Gastrocnemius medialis (tissue), 4 donors: ENCODE measurements around the gene OSBP2. TPM values are rescaled to one million over a fixed set of nuclear protein-coding genes. Genes with fewer than 3 reads are reported as not detected.

Experiments used
- ATAC-seq, 2 donors: fragments of 150-250 bp; one replicate each; pipeline ENCODE4 v1.9.1; 2016
- DNase-seq, 2 donors: peaks; one replicate each; pipeline ENCODE4 v3.0.0-alpha.2; 2019
- H3K27ac ChIP-seq, 4 donors: fragments of 200-600 bp; sonication (generic); 1 replicate in 1 of 4; 2 replicates in 3 of 4; pipeline ENCODE4 v1.5.1; 2016 to 2018; ENCODE audit warnings: mild to moderate bottlenecking in 2 of 4, moderate library complexity in 1 of 4
- H3K27me3 ChIP-seq, 3 donors: fragments of 200-600 bp; sonication (generic) in 2 of 3; 1 replicate in 1 of 3; 2 replicates in 2 of 3; pipeline versions ENCODE4 v1.5.1 to v1.6.0; 2016 to 2019; ENCODE audit warnings: mild to moderate bottlenecking in 1 of 3, moderate library complexity in 1 of 3
- H3K36me3 ChIP-seq, 2 donors: fragments of 200-600 bp; sonication (generic) in 1 of 2; one replicate each; pipeline ENCODE4 v1.5.1; 2017 to 2018
- H3K4me1 ChIP-seq, 2 donors: fragments of 200-600 bp; sonication (generic) in 1 of 2; one replicate each; pipeline ENCODE4 v1.5.1; 2016 to 2017; ENCODE audit warnings: mild to moderate bottlenecking in 2 of 2
- H3K4me3 ChIP-seq, 4 donors: fragments of 200-600 bp; sonication (generic) in 3 of 4; 1 replicate in 1 of 4; 2 replicates in 3 of 4; pipeline ENCODE4 v1.5.1; 2016 to 2019; ENCODE audit warnings: mild to moderate bottlenecking in 2 of 4
- H3K9me3 ChIP-seq, 3 donors: fragments of 200-600 bp; sonication (generic) in 2 of 3; 1 replicate in 1 of 3; 2 replicates in 2 of 3; pipeline ENCODE4 v1.5.1; 2016 to 2019
- CTCF ChIP-seq, 5 experiments: fragments of 450-650 bp in 3 of 5; fragments of 200-600 bp in 2 of 5; sonication (generic) in 2 of 5; IDR thresholded peaks in 4 of 5; conservative IDR thresholded peaks in 1 of 5; 1 replicate in 4 of 5; 2 replicates in 1 of 5; pipeline ENCODE4 v1.5.1; 2016 to 2019; ENCODE audit warnings: antibody characterized with exemption in 5 of 5, mild to moderate bottlenecking in 3 of 5, moderate library complexity in 3 of 5
- POLR2A ChIP-seq, 2 donors: fragments of 450-650 bp; IDR thresholded peaks; one replicate each; pipeline ENCODE4 v1.6.1; 2017; ENCODE audit warnings: antibody characterized with exemption in 2 of 2, mild to moderate bottlenecking in 2 of 2, moderate library complexity in 2 of 2
- in situ Hi-C, 4 donors: fragments of 200-750 bp; cut with MboI; loops; one replicate each; pipeline versions ENCODE4 v1.15.0 to v1.8.0; 2017; ENCODE audit warnings: low sequenced_read_pairs in 4 of 4
- intact Hi-C: fragments of 100-400 bp; cut with DNase I; formaldehyde crosslinking; loops from one replicate; pipeline ENCODE4 v1.15.1; 2023; ENCODE audit warnings: low total_unique reads
- total RNA-seq, 4 donors: library from RNA; depleted of rRNA; stranded (reverse); fragments of >200 nt; gene quantifications; one replicate each; pipeline versions ENCODE4 v1.1.0 to v1.2.3, GENCODE V29; 2016

OSBP2 gene
- total RNA-seq, 4 donors from 2014 or later, result 2.8 to 4.3 (median 3.0) TPM

DNA sequence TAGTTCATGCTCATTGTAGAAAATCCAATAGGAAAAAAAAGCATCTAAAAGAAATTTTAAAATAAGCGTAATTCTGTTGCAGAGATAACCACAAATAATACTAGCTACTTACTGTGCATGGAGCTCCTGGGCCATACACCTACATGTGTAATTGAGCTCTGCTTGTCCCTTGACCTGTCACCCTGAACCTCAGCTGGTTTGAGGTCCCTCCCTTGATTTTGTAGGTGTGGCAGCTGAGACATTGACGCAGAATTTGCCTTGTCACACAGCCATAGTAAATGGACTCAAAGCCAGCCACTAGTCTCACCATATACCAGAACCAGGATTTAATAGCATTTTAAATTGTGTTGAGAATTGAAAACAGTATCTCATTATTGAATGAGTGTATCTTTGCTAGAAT lies 138.6 kb downstream of the OSBP2 start:
- no peak for TF ChIP-seq CTCF (IDR thresholded peaks at IDR 0.05 in 4 of 5, conservative IDR thresholded peaks at IDR 0.05 in 1 of 5)
- Histone ChIP-seq H3K36me3 (no peaks in the 10 kb centered on the region), H3K4me3 (no peak overlapping the region), H3K27me3 (no peaks in the 10 kb centered on the region), H3K27ac (no peak overlapping the region), H3K9me3 (peaks cover 0 to 8% (median 0%) of the 10 kb centered on the region in 3 donors), H3K4me1 (no peaks in the 10 kb centered on the region)
- ATAC-seq (no peak), DNase-seq (no peak)
- in situ Hi-C loops (no loop called here), intact Hi-C loops (no loop called here)

GRCh38 chr22:30837531-30837930 lies 142.9 kb downstream of the OSBP2 start:
- H3K36me3 ChIP-seq, result no peaks in the 10 kb centered on the region
- no peaks in the 10 kb centered on the region for H3K27me3 ChIP-seq
- no peak for ATAC-seq
- in situ Hi-C loops, result no loop called here
- H3K27ac ChIP-seq, result no peak overlapping the region
- DNase-seq, result no peak
- H3K9me3 ChIP-seq, result peaks cover 0 to 9% (median 0%) of the 10 kb centered on the region in 3 donors
- H3K4me1 ChIP-seq, result no peaks in the 10 kb centered on the region
- no peak overlapping the region for H3K4me3 ChIP-seq
- no peak for TF ChIP-seq POLR2A (IDR thresholded peaks at IDR 0.05)
- no peak for TF ChIP-seq CTCF (IDR thresholded peaks at IDR 0.05 in 4 of 5, conservative IDR thresholded peaks at IDR 0.05 in 1 of 5)
- intact Hi-C loops, result no loop called here

DNA sequence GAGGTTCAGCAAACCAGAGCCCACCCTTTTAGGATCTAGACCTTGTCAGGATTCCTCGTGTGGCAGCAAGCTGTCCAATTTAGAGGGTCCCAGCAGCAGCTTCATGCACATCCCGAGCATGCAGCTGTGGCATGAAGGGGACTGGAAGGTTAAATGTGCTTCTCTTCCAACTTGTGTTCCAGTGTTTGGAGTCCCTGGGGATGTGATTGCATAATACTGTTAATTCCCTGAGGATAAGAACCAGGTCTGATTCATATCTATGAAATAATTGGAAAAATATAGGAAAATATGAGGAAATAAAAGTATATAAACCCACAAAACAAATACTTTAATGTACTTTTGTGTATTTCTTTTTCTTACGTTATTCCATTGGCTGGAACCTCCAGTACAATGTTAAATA lies 143.4 kb downstream of the OSBP2 start:
- DNase-seq (no peak), ATAC-seq (no peak)
- TF ChIP-seq CTCF (IDR thresholded peaks at IDR 0.05 in 4 of 5, conservative IDR thresholded peaks at IDR 0.05 in 1 of 5) (no peak), POLR2A (IDR thresholded peaks at IDR 0.05) (no peak)
- no peaks in the 10 kb centered on the region for H3K36me3 ChIP-seq
- peaks cover 0 to 9% (median 0%) of the 10 kb centered on the region in 3 donors for H3K9me3 ChIP-seq
- no peak overlapping the region for H3K27ac ChIP-seq
- H3K27me3 ChIP-seq, result no peaks in the 10 kb centered on the region
- H3K4me1 ChIP-seq, result no peaks in the 10 kb centered on the region
- in situ Hi-C loops (no loop called here), intact Hi-C loops (no loop called here)
- no peak overlapping the region for H3K4me3 ChIP-seq

GRCh38 chr22:30841273-30841672 lies 146.6 kb downstream of the OSBP2 start:
- TF ChIP-seq POLR2A (IDR thresholded peaks at IDR 0.05), result no peak
- no peak for TF ChIP-seq CTCF (IDR thresholded peaks at IDR 0.05 in 4 of 5, conservative IDR thresholded peaks at IDR 0.05 in 1 of 5)
- H3K4me3 ChIP-seq, result no peak overlapping the region
- intact Hi-C loops, result no loop called here
- H3K4me1 ChIP-seq, result no peaks in the 10 kb centered on the region
- H3K27ac ChIP-seq, result no peak overlapping the region
- DNase-seq (no peak), ATAC-seq (no peak)
- in situ Hi-C loops, result no loop called here
- H3K27me3 ChIP-seq, result no peaks in the 10 kb centered on the region
- H3K36me3 ChIP-seq, result no peaks in the 10 kb centered on the region
- peaks cover 0 to 9% (median 0%) of the 10 kb centered on the region in 3 donors for H3K9me3 ChIP-seq

- Histone ChIP-seq H3K9me3 (peaks cover 0 to 3% (median 0%) of the 10 kb centered on the region in 3 donors), H3K27ac (no peak overlapping the region), H3K27me3 (no peaks in the 10 kb centered on the region), H3K4me1 (no peaks in the 10 kb centered on the region), H3K4me3 (no peak overlapping the region), H3K36me3 (no peaks in the 10 kb centered on the region)
- in situ Hi-C loops (no loop called here), intact Hi-C loops (no loop called here)
- no peak for ATAC-seq
- DNase-seq, result no peak
- TF ChIP-seq CTCF (IDR thresholded peaks at IDR 0.05 in 4 of 5, conservative IDR thresholded peaks at IDR 0.05 in 1 of 5) (no peak), POLR2A (IDR thresholded peaks at IDR 0.05) (no peak)
Observed at GRCh38 chr22:30843245-30843644, 148.6 kb downstream of the OSBP2 start.
